Measurements from ENCODE around the gene PRSS37.

Gene PRSS37

DNA sequence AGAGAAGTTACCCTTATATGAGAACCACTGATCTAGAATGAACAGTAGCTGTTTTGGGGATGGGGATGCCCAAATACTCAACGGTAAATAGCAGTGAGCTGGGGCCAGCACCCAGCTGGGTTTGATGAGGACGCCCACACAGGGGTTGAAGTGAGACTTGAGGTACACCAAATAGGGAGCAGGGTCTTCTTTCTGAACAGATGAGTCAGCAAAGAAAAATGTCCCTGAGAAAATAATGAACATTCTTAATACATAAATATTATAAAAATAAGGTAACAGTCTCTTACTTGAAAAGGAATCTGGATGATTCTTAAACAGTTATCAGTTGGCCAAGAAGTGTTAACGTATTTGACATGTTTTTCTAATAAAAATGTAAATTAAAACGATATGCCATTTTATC lies 2.0 kb downstream of the PRSS37 start:
- TF ChIP-seq, protein P1, sequence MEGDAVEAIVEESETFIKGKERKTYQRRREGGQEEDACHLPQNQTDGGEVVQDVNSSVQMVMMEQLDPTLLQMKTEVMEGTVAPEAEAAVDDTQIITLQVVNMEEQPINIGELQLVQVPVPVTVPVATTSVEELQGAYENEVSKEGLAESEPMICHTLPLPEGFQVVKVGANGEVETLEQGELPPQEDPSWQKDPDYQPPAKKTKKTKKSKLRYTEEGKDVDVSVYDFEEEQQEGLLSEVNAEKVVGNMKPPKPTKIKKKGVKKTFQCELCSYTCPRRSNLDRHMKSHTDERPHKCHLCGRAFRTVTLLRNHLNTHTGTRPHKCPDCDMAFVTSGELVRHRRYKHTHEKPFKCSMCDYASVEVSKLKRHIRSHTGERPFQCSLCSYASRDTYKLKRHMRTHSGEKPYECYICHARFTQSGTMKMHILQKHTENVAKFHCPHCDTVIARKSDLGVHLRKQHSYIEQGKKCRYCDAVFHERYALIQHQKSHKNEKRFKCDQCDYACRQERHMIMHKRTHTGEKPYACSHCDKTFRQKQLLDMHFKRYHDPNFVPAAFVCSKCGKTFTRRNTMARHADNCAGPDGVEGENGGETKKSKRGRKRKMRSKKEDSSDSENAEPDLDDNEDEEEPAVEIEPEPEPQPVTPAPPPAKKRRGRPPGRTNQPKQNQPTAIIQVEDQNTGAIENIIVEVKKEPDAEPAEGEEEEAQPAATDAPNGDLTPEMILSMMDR (IDR thresholded peaks at IDR 0.05) = no peak

DNA sequence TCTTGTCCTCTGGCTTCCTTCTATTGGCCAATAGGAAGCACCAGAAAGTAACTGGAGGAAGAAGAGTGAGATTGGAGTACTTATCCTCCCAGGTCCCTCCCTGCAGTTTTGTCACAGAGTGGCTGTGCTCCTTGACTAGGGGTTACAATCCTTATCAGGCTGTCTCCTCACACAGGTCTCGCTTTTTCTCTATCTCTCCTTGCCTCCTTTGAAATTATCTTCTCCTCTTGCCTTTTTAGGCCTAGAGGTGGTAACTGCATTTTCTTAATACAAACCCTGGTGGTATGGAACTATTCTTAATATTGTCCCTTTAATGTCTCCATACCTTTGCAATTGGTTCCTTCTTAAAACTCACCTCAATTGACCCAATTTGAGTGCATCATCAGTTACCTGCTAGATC lies 2.7 kb downstream of the PRSS37 start:
- TF ChIP-seq, protein P1 (IDR thresholded peaks at IDR 0.05) = no peak

DNA sequence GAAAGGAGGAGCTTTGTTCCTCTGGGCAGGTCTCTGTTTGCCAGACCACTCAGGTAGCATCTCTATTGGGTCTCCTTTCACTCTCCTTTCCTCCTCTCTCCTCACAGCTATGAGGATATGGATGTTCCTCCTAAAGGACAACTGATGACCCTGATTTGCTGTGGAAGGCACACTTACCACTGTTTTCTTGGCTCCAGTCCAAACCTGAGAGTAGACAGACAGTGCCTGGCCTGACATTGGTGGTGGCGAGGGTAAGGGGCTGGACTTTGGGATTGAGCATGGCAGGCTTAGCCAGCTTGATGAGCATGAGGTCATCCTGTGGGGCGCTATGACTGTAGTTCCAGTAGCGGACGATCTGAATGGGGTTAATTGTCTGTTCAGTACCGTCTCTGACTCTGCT lies 3.6 kb downstream of the PRSS37 start:
- TF ChIP-seq, protein P1 (IDR thresholded peaks at IDR 0.05) = no peak

DNA sequence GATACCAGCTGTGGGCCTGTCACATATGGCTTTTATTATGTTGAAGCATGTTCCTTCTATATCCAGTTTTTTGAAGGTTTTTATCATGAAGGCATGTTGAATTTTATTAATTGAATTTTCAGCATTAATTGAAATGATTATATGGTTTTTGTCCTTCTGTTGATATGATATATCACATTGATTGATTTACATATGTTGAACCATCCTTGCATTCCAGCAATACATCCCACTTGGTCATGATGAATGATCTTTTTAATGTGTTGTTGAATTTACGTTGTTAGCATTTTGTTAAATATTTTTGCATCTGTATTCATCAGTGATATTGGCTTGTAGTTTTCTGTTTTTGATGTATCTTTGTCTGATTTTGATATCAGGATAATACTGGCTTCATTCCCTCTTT lies 21.2 kb downstream of the PRSS37 start:
- TF ChIP-seq, protein P1 (IDR thresholded peaks at IDR 0.05) = no peak

DNA sequence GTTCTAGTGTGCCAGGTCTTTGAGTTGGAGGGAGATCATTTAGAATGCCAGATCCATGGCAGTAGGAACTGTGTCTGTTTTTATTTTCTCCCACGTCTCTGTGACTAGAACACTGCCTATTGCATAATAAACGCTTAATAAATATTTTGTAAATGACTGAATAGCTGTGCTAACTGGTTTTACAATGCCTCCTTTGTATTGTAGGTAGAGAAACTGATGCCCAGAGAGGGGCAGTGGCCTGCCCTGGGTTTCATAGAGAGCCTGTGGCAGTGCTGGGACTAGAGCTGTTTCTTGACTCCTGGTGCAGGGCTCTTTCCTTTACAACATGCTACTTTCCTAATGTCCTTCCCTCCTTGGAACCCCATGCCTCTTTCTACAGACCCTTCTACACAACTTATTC lies 48.8 kb downstream of the PRSS37 start:
- TF ChIP-seq, protein P1 (IDR thresholded peaks at IDR 0.05) = no peak

DNA sequence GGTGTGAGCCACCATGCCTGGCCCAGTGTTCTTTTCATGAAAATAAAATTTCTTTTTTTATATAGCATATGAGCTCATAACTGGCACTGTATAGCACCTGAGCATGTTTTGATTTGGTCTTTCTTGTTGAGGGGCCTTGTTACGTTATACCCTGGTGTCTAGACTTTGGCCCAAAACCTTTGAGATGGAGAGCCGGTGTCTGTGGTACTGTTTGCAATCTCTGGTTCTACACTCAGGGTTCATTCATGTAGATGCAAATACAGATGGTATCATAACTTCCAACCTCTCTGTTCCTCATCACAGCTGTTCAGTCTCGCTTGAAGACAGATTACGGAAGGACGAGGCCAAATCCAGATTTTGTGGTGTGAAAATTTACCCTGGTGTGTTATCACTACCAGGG lies 51.4 kb downstream of the PRSS37 start, which contains the start of gene TAS2R5:
Gene TAS2R5 (plus strand): TSS at position 301 of the 400 bp plus-strand sequence. CDS start 145 bp downstream, outside the sequence.
- TF ChIP-seq, protein P1 (IDR thresholded peaks at IDR 0.05) = no peak

DNA sequence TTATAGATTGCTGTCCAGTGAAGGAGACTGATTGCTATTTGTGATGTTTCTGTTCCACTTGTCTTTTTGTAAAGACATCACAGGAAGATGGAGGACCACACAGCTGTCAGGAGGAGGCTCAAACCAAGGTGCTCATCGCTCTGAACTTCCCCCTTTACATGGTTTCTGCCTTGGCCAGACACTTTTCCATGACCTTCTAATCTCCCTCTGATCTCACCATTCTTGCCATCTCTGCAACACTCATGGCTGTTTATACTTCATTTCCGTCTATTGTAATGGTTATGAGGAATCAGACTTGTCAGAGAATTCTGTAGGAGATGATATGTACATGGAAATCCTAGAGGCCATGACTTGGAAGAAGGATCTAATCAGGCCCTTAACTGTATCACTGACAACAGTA lies 53.0 kb downstream of the PRSS37 start:
- TF ChIP-seq, protein P1 (IDR thresholded peaks at IDR 0.05) = no peak
